Nephron (organoid): Measurements from ENCODE around the gene SSBP3.

Experiments used
- H3K27ac Mint-ChIP-seq, 3 experiments: 2 replicates each; pipeline ENCODE4 v1.8.0; 2020; ENCODE audit warnings: mixed read lengths in 3 of 3, mild to moderate bottlenecking in 2 of 3, moderate library complexity in 1 of 3
- H3K27me3 Mint-ChIP-seq: 2 replicates; pipeline ENCODE4 v1.8.0; 2021; ENCODE audit warnings: low read depth, mild to moderate bottlenecking, moderate library complexity, mixed read lengths
- H3K36me3 Mint-ChIP-seq: 2 replicates; pipeline ENCODE4 v1.8.0; 2020; ENCODE audit warnings: low read depth, mixed read lengths
- H3K4me1 Mint-ChIP-seq: 2 replicates; pipeline ENCODE4 v1.8.0; 2020; ENCODE audit warnings: mixed read lengths
- H3K4me3 Mint-ChIP-seq, 3 experiments: 2 replicates each; pipeline ENCODE4 v1.8.0; 2020; ENCODE audit warnings: mild to moderate bottlenecking in 3 of 3, mixed read lengths in 3 of 3, moderate library complexity in 2 of 3
- H3K9me3 Mint-ChIP-seq: 2 replicates; pipeline ENCODE4 v1.8.0; 2020; ENCODE audit warnings: mixed read lengths
- CTCF ChIP-seq, 3 experiments: fragments of 200-600 bp; sonication (generic); IDR thresholded peaks; one replicate each; pipeline ENCODE4 v1.5.0; 2021; ENCODE audit warnings: antibody characterized with exemption in 3 of 3; ENCODE audit not compliant: unreplicated experiment in 3 of 3

Gene SSBP3

GRCh38 chr1:54225378-54225777 is 180.8 kb downstream of the SSBP3 start:
- H3K9me3 Mint-ChIP-seq: no peaks in the 10 kb centered on the region
- peaks cover 40% of the 10 kb centered on the region for H3K4me1 Mint-ChIP-seq
- H3K27ac Mint-ChIP-seq: peak overlapping the region; percentile 18 to 50 (median 26)
- no peak overlapping the region for H3K4me3 Mint-ChIP-seq
- TF ChIP-seq CTCF (IDR thresholded peaks at IDR 0.05; ENCODE audit: unreplicated experiment in 3 of 3): no peak
- H3K27me3 Mint-ChIP-seq: no peaks in the 10 kb centered on the region
- H3K36me3 Mint-ChIP-seq: peaks cover 41% of the 10 kb centered on the region

GRCh38 chr1:54224233-54224632 is 182.0 kb downstream of the SSBP3 start:
- no peak for TF ChIP-seq CTCF (IDR thresholded peaks at IDR 0.05; ENCODE audit: unreplicated experiment in 3 of 3)
- Mint-ChIP-seq H3K36me3 (peaks cover 39% of the 10 kb centered on the region), H3K27ac (peak overlapping the region; percentile 26 to 56 (median 35)), H3K4me3 (no peak overlapping the region), H3K4me1 (peaks cover 49% of the 10 kb centered on the region), H3K9me3 (no peaks in the 10 kb centered on the region), H3K27me3 (no peaks in the 10 kb centered on the region)

- Mint-ChIP-seq H3K4me3 (no peak overlapping the region), H3K36me3 (peaks cover 37% of the 10 kb centered on the region), H3K4me1 (peaks cover 51% of the 10 kb centered on the region), H3K27me3 (no peaks in the 10 kb centered on the region), H3K9me3 (no peaks in the 10 kb centered on the region), H3K27ac (peak overlapping the region; percentile 26 to 66 (median 56))
- TF ChIP-seq CTCF (IDR thresholded peaks at IDR 0.05; ENCODE audit: unreplicated experiment in 3 of 3): no peak
Measured at GRCh38 chr1:54223441-54224202, 182.6 kb downstream of the SSBP3 start.

- Mint-ChIP-seq H3K27ac (peak overlapping the region; percentile 8 to 53 (median 46)), H3K4me3 (no peak overlapping the region), H3K27me3 (no peaks in the 10 kb centered on the region), H3K36me3 (peaks cover 39% of the 10 kb centered on the region), H3K9me3 (no peaks in the 10 kb centered on the region), H3K4me1 (peaks cover 48% of the 10 kb centered on the region)
- no peak for TF ChIP-seq CTCF (IDR thresholded peaks at IDR 0.05; ENCODE audit: unreplicated experiment in 3 of 3)
Measured at GRCh38 chr1:54222711-54223110, 183.5 kb downstream of the SSBP3 start.

- Mint-ChIP-seq H3K36me3 (peaks cover 42% of the 10 kb centered on the region), H3K27ac (peak overlapping the region in 2 of 3 experiments; percentile 53 to 96), H3K27me3 (no peaks in the 10 kb centered on the region), H3K4me3 (no peak overlapping the region), H3K9me3 (no peaks in the 10 kb centered on the region), H3K4me1 (peaks cover 45% of the 10 kb centered on the region)
- TF ChIP-seq CTCF (IDR thresholded peaks at IDR 0.05; ENCODE audit: unreplicated experiment in 3 of 3): no peak
Measured at GRCh38 chr1:54221867-54222484, 184.2 kb downstream of the SSBP3 start.
